SK-N-SH (cell line): ENCODE data around the gene TBX20. TPM values are rescaled to one million over a fixed set of nuclear protein-coding genes. Genes with fewer than 3 reads are reported as not detected.
"Not testable (repeated sequence)": the region's sequence is repeated elsewhere in the genome, so short reads cannot be mapped to it uniquely, and the experiment has no call there.

Experiments
- CTCF ChIA-PET: fragments of 300-600, 350-600 bp; formaldehyde crosslinking; extraction: SDS; loops from one replicate; lab custom pipeline; 2021; lab: Yijun Ruan, JAX
- POLR2A ChIA-PET: fragments of 350-600 bp; sonication (Branson Sonifier 250); formaldehyde crosslinking; extraction: SDS; loops from one replicate; lab custom pipeline; 2020; ENCODE audit warnings: antibody characterized with exemption, inconsistent platforms; lab: Yijun Ruan, JAX
- DNase-seq: peaks from one replicate; pipeline ENCODE4 v3.0.0; 2012
- H2AFZ ChIP-seq: fragments of 200-600 bp; sonication (generic); 2 replicates; pipeline ENCODE4 v1.8.1; 2016; ENCODE audit warnings: antibody characterized with exemption, mild to moderate bottlenecking, low read depth
- H3F3A ChIP-seq: fragments of 200-600 bp; sonication (generic); replicated peaks from 2 replicates; pipeline ENCODE3; 2016; ENCODE audit warnings: antibody characterized with exemption, mild to moderate bottlenecking; ENCODE audit not compliant: insufficient read depth
- H3K27ac ChIP-seq, 2 experiments: fragments of 200-500 bp in 1 of 2; fragments of 200-600 bp in 1 of 2; sonication (Bioruptor generic) in 1 of 2; sonication (generic), shearing (Covaris generic) in 1 of 2; 2 replicates each; pipeline versions ENCODE4 v1.5.1 to v1.6.1; 2014 to 2016; ENCODE audit warnings: low read depth in 2 of 2, inconsistent platforms in 1 of 2, low read length in 1 of 2, mild to moderate bottlenecking in 1 of 2, mixed read lengths in 1 of 2
- H3K27me3 ChIP-seq: fragments of 200-600 bp; sonication (generic), shearing (Covaris generic); 2 replicates; pipeline ENCODE4 v1.6.1; 2016; ENCODE audit warnings: mixed run types; ENCODE audit not compliant: insufficient read depth
- H3K36me3 ChIP-seq, 2 experiments: fragments of 200-500 bp in 1 of 2; fragments of 200-600 bp in 1 of 2; sonication (Bioruptor generic) in 1 of 2; sonication (generic) in 1 of 2; replicated peaks in 1 of 2; 2 replicates each; pipeline versions ENCODE3 to v1.5.1; 2014 to 2016; ENCODE audit warnings: low read length in 1 of 2, mild to moderate bottlenecking in 1 of 2; ENCODE audit not compliant: insufficient read depth in 2 of 2, control insufficient read depth in 1 of 2
- H3K4me1 ChIP-seq, 2 experiments: fragments of 200-500 bp in 1 of 2; fragments of 200-600 bp in 1 of 2; sonication (Bioruptor generic) in 1 of 2; sonication (generic), shearing (Covaris generic) in 1 of 2; 2 replicates each; pipeline versions ENCODE4 v1.5.1 to v1.6.1; 2014 to 2016; ENCODE audit warnings: low read depth in 1 of 2, low read length in 1 of 2, mixed run types in 1 of 2; ENCODE audit not compliant: insufficient read depth in 2 of 2, control insufficient read depth in 1 of 2
- H3K4me2 ChIP-seq: fragments of 200-600 bp; sonication (generic), shearing (Covaris generic); 2 replicates; pipeline ENCODE4 v1.6.1; 2017; ENCODE audit warnings: mixed run types
- H3K4me3 ChIP-seq, 2 experiments: fragments of 200-500 bp in 1 of 2; fragments of 200-600 bp in 1 of 2; sonication (Bioruptor generic) in 1 of 2; sonication (generic), shearing (Covaris generic) in 1 of 2; 2 replicates each; pipeline versions ENCODE4 v1.5.1 to v1.8.1; 2014 to 2016; ENCODE audit warnings: low read depth in 2 of 2, inconsistent platforms in 1 of 2, low read length in 1 of 2, mild to moderate bottlenecking in 1 of 2, mixed read lengths in 1 of 2, moderate library complexity in 1 of 2
- H3K79me2 ChIP-seq: fragments of 200-600 bp; sonication (generic); 2 replicates; pipeline ENCODE4 v1.8.1; 2017; ENCODE audit warnings: mild to moderate bottlenecking; ENCODE audit not compliant: insufficient read depth
- H3K9ac ChIP-seq: fragments of 200-600 bp; sonication (generic); 2 replicates; pipeline ENCODE4 v1.6.1; 2017; ENCODE audit warnings: mixed run types
- H3K9me2 ChIP-seq: fragments of 200-600 bp; sonication (generic); 2 replicates; pipeline ENCODE4 v1.6.1; 2017; ENCODE audit warnings: mixed run types
- H3K9me3 ChIP-seq: fragments of 200-600 bp; sonication (generic); 2 replicates; pipeline ENCODE4 v1.6.1; 2017; ENCODE audit warnings: mixed run types, mild to moderate bottlenecking, moderate library complexity
- H4K20me1 ChIP-seq: fragments of 200-600 bp; sonication (generic); 2 replicates; pipeline ENCODE4 v1.6.1; 2017; ENCODE audit warnings: mild to moderate bottlenecking, mixed run types; ENCODE audit not compliant: insufficient read depth
- JUND ChIP-seq: IDR thresholded peaks from 2 replicates; pipeline ENCODE4 v1.4.0; 2012
- whole genome bisulfite sequencing: methylation state at CpG from one replicate; pipeline ENCODE4 v1.1.6; 2017; ENCODE audit warnings: low lambda C conversion rate; 5-methylcytosine and 5-hydroxymethylcytosine counted together
- polyA plus RNA-seq, 3 experiments: library from polyadenylated mRNA; depleted of rRNA; stranded (reverse); fragments of >200 nt; gene quantifications; 2 replicates each; pipeline ENCODE4 v1.2.3, GENCODE V29; 2012
- TF ChIP-seq, protein P1 (sequence below): fragments of 200-600 bp; sonication (generic); IDR thresholded peaks from 2 replicates; pipeline ENCODE4 v1.6.1; 2017; ENCODE audit warnings: antibody characterized with exemption, mild to moderate bottlenecking, moderate library complexity

TBX20 gene
- polyA plus RNA-seq, 1 of the 3 experiments (the other 2 are of a cell fraction) = 1.0 TPM

DNA sequence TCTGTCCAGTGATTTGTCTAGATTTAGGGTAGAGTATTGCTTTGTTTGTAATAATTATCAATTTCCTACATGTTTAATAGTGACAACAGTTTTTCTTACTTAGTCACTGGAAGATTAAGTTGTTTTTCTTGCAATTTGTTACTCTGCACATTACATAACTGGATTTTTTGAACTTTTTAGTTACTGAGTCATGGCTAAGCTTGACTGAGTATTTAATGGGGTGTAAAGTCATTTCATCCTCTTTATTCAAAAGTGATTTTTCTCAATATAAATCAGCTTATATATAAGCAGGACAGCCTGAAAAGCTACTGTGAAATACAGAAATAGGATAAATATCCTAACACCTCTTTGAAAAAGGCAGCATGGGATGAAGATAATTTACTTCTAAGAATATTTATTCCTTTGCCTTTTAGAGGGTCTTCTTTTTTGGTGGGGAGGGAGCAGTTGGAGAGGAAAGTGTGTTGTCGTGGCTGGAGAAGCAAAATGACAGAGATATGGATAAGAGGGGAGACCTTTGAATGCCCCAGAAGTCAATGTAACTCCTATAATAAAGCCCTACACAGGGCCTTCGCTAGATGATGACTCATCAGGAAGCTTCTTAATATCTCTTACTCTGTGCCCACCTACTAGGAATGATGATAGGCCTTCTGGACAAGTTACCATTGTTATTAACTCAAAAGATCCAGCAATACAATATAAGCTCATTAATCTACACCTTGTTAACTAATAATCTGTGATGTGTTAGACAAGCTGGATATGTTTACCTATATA is 55.3 kb downstream of the TBX20 start:
- H2AFZ ChIP-seq = not testable (repeated sequence)
- TF ChIP-seq JUND = peak; percentile 18; the same call in 1 of the 2 replicates
- TF ChIP-seq, all 33 proteins: peak for 1; not testable (repeated sequence) for 32
- H4K20me1 ChIP-seq, H3K4me3 ChIP-seq, DNase-seq, H3K9me3 ChIP-seq, H3K27me3 ChIP-seq, POLR2A ChIA-PET, H3K9ac ChIP-seq, H3K4me2 ChIP-seq, H3K9me2 ChIP-seq, H3K79me2 ChIP-seq: not testable (repeated sequence)
- 70% methylated on average over 2 of the region's 2 CpGs for WGBS
- Histone ChIP-seq H3K4me1 (peaks cover 0 to 12% of the 10 kb centered on the region in 2 experiments; a peak in 1 of 4 replicates), H3F3A (peaks cover 12% of the 10 kb centered on the region), H3K27ac (peak overlapping the region in 1 of 2 experiments; percentile 49; a peak in 2 of 4 replicates), H3K36me3 (peaks cover 7 to 21% of the 10 kb centered on the region in 2 experiments)
- CTCF ChIA-PET = interaction anchor here (1.0 kb wide), 1 partner anchor 708 kb away, joined by 3 read pairs; no protein-coding TSS in a partner anchor

DNA sequence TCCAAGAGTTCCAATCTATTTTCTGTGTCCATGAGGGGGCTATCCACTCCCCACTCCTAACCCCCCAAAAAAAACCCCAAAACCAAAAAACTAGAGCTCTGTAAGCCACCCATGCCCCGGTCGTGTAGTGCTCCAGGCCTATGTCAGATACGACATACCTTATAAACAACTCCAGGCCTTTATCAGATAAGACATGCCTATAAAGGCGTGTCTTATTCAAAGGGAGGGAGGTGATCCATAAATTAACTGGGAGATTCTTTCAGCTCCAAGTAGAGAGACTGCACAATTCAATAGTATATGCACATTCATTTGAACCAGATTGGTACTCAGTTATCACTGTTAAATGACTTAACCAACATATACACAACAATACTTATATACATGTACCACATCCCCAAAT is 62.3 kb downstream of the TBX20 start:
- DNase-seq, H3K9me2 ChIP-seq, H3K27me3 ChIP-seq, H3K36me3 ChIP-seq, H3K4me3 ChIP-seq, H3K27ac ChIP-seq, H3K9me3 ChIP-seq, H3F3A ChIP-seq, H3K4me1 ChIP-seq, POLR2A ChIA-PET, H3K9ac ChIP-seq, H2AFZ ChIP-seq, H4K20me1 ChIP-seq, H3K79me2 ChIP-seq, H3K4me2 ChIP-seq: not testable (repeated sequence)
- CTCF ChIA-PET = interaction anchor here (0.7 to 1.7 kb wide), 6 partner anchors 61 to 433 kb away, joined by 3 to 13 read pairs (median 3); no protein-coding TSS in a partner anchor
- WGBS = 96% methylated on average over 4 of the region's 4 CpGs

DNA sequence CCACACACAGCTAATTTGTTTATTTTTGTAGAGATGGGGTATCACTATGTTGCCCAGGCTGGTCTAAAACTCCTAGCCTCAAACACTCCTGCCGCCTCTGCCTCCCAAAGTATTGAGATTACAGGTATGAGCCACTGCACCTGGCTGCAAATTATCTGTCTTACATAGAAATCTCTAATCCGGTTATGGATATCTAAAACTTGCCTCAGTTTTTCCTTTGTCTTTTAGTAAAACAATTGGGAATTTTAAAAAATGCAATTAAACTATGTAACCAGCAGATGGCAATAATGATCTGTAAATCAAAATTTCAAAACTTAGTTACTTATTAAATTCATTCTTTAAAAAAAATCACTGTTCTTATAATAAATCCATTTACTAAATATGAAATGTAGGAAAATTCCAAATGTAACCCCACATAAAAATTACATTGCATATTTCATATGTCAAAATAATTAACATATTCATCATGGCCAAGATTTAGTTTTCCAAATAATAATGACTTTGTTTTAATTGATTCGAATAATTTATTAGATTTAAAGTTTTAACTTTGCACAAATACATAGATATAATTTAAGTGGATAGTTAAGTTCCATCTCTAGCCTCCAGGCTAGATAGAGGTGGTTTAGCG is 63.6 kb downstream of the TBX20 start:
- H3K9me2 ChIP-seq, H3K36me3 ChIP-seq, H3K9me3 ChIP-seq, H3K27ac ChIP-seq, DNase-seq, POLR2A ChIA-PET, H3K4me2 ChIP-seq, H4K20me1 ChIP-seq, H3K4me3 ChIP-seq, H3K4me1 ChIP-seq, H3K27me3 ChIP-seq, H3K79me2 ChIP-seq, H2AFZ ChIP-seq, H3K9ac ChIP-seq: not testable (repeated sequence)
- H3F3A ChIP-seq = peaks cover 15% of the 10 kb centered on the region
- CTCF ChIA-PET = interaction anchor here (1.0 to 1.7 kb wide), 6 partner anchors 62 to 435 kb away, joined by 3 to 13 read pairs (median 4); no protein-coding TSS in a partner anchor
- 48% methylated on average over 4 of the region's 4 CpGs for WGBS
- TF ChIP-seq, protein P1, sequence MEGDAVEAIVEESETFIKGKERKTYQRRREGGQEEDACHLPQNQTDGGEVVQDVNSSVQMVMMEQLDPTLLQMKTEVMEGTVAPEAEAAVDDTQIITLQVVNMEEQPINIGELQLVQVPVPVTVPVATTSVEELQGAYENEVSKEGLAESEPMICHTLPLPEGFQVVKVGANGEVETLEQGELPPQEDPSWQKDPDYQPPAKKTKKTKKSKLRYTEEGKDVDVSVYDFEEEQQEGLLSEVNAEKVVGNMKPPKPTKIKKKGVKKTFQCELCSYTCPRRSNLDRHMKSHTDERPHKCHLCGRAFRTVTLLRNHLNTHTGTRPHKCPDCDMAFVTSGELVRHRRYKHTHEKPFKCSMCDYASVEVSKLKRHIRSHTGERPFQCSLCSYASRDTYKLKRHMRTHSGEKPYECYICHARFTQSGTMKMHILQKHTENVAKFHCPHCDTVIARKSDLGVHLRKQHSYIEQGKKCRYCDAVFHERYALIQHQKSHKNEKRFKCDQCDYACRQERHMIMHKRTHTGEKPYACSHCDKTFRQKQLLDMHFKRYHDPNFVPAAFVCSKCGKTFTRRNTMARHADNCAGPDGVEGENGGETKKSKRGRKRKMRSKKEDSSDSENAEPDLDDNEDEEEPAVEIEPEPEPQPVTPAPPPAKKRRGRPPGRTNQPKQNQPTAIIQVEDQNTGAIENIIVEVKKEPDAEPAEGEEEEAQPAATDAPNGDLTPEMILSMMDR = peak; percentile 50
